ENCODE measurements around the gene DENND4A.
"Not testable (repeated sequence)": the region's sequence is repeated elsewhere in the genome, so short reads cannot be mapped to it uniquely, and the experiment has no call there.

Gene DENND4A

GRCh38 chr15:65787260-65787659, 4.8 kb downstream of the DENND4A start:
- no peak for DNase-seq

GRCh38 chr15:65785151-65785550, 6.9 kb downstream of the DENND4A start:
- DNase-seq = no peak

- DNase-seq = no peak
Measured at GRCh38 chr15:65783872-65784271, 8.2 kb downstream of the DENND4A start.

GRCh38 chr15:65782096-65782495, 10.0 kb downstream of the DENND4A start:
- no peak for DNase-seq

GRCh38 chr15:65778701-65779100, 13.4 kb downstream of the DENND4A start:
- DNase-seq = not testable (repeated sequence)

- DNase-seq = no peak
Measured at GRCh38 chr15:65778269-65778668, 13.8 kb downstream of the DENND4A start.

- no peak for DNase-seq
Measured at GRCh38 chr15:65777843-65778242, 14.2 kb downstream of the DENND4A start.

- DNase-seq = no peak
Measured at GRCh38 chr15:65777053-65777452, 15.0 kb downstream of the DENND4A start.

GRCh38 chr15:65773386-65774111, 18.5 kb downstream of the DENND4A start:
- no peak for DNase-seq

- DNase-seq = no peak
Measured at GRCh38 chr15:65772930-65773329, 19.2 kb downstream of the DENND4A start.

- no peak for DNase-seq
Measured at GRCh38 chr15:65771870-65772269, 20.2 kb downstream of the DENND4A start.

- DNase-seq = no peak
Measured at GRCh38 chr15:65769482-65769881, 22.6 kb downstream of the DENND4A start.

- DNase-seq = peak; percentile 21
Measured at GRCh38 chr15:65767895-65768294, 24.2 kb downstream of the DENND4A start.

GRCh38 chr15:65767264-65767595, 24.9 kb downstream of the DENND4A start:
- DNase-seq = no peak

- no peak for DNase-seq
Measured at GRCh38 chr15:65766422-65767263, 25.4 kb downstream of the DENND4A start.

- no peak for DNase-seq
Measured at GRCh38 chr15:65765106-65765505, 27.0 kb downstream of the DENND4A start.

GRCh38 chr15:65762914-65763787, 28.9 kb downstream of the DENND4A start:
- DNase-seq = no peak

- DNase-seq = no peak
Measured at GRCh38 chr15:65762399-65762798, 29.7 kb downstream of the DENND4A start.

GRCh38 chr15:65761210-65761926, 30.7 kb downstream of the DENND4A start:
- DNase-seq = no peak

- no peak for DNase-seq
Measured at GRCh38 chr15:65759441-65759840, 32.7 kb downstream of the DENND4A start.

GRCh38 chr15:65758242-65758641, 33.9 kb downstream of the DENND4A start:
- no peak for DNase-seq

- no peak for DNase-seq
Measured at GRCh38 chr15:65757256-65757655, 34.8 kb downstream of the DENND4A start.
